ENCODE measurements around the gene CNN2. TPM values are rescaled to one million over a fixed set of nuclear protein-coding genes. Genes with fewer than 3 reads are reported as not detected.

The CNN2 gene
- total RNA-seq, 1 donor from 2014 or later, result 226 TPM

GRCh38 chr19:996051-996838 is 30.2 kb upstream of the CNN2 start:
- Mint-ChIP-seq H3K9me3 (ENCODE audit: low read depth) (no peaks in the 10 kb centered on the region), H3K4me1 (ENCODE audit: low read depth) (no peaks in the 10 kb centered on the region), H3K36me3 (ENCODE audit: insufficient read depth) (peaks cover 4% of the 10 kb centered on the region), H3K27me3 (peaks cover 34% of the 10 kb centered on the region), H3K4me3 (ENCODE audit: low read depth) (peak overlapping the region; percentile 26), H3K27ac (no peak overlapping the region)
- no peak for TF ChIP-seq CTCF (IDR thresholded peaks at IDR 0.05; ENCODE audit: unreplicated experiment)
- no peak for DNase-seq (ENCODE audit: low spot score, unreplicated experiment)

- Mint-ChIP-seq H3K27ac (no peak overlapping the region), H3K4me3 (ENCODE audit: low read depth) (no peak overlapping the region), H3K4me1 (ENCODE audit: low read depth) (no peaks in the 10 kb centered on the region), H3K36me3 (ENCODE audit: insufficient read depth) (no peaks in the 10 kb centered on the region), H3K27me3 (peaks cover 40% of the 10 kb centered on the region), H3K9me3 (ENCODE audit: low read depth) (no peaks in the 10 kb centered on the region)
- TF ChIP-seq CTCF (IDR thresholded peaks at IDR 0.05; ENCODE audit: unreplicated experiment), result no peak
- no peak for DNase-seq (ENCODE audit: low spot score, unreplicated experiment)
Observed at GRCh38 chr19:998064-998463, 28.3 kb upstream of the CNN2 start.

GRCh38 chr19:999379-999719 is 27.1 kb upstream of the CNN2 start:
- peak overlapping the region; percentile 26 for H3K4me3 Mint-ChIP-seq (ENCODE audit: low read depth)
- H3K36me3 Mint-ChIP-seq (ENCODE audit: insufficient read depth), result no peaks in the 10 kb centered on the region
- no peak for TF ChIP-seq CTCF (IDR thresholded peaks at IDR 0.05; ENCODE audit: unreplicated experiment)
- H3K27ac Mint-ChIP-seq, result no peak overlapping the region
- no peaks in the 10 kb centered on the region for H3K4me1 Mint-ChIP-seq (ENCODE audit: low read depth)
- no peak for DNase-seq (ENCODE audit: low spot score, unreplicated experiment)
- peaks cover 43% of the 10 kb centered on the region for H3K27me3 Mint-ChIP-seq
- H3K9me3 Mint-ChIP-seq (ENCODE audit: low read depth), result no peaks in the 10 kb centered on the region

- no peak within 1 kb of the TSS for H3K27ac Mint-ChIP-seq
- H3K27me3 Mint-ChIP-seq, result peaks cover 44% of the 10 kb centered on the region
- no peaks in the 10 kb centered on the region for H3K4me1 Mint-ChIP-seq (ENCODE audit: low read depth)
Observed at GRCh38 chr19:1000095-1000494, 26.3 kb upstream of the CNN2 start, which contains the start of gene GRIN3B. Gene GRIN3B, plus strand, starts transcription at chr19:1000419. Its CDS starts 19 bp downstream, at chr19:1000438.

More at GRCh38 chr19:1000095-1000494, 26.3 kb upstream of the CNN2 start, which contains the start of gene GRIN3B:
- TF ChIP-seq CTCF (IDR thresholded peaks at IDR 0.05; ENCODE audit: unreplicated experiment), result peak; percentile 71
- DNase-seq (ENCODE audit: low spot score, unreplicated experiment), result peak; percentile 75
- Mint-ChIP-seq H3K36me3 (ENCODE audit: insufficient read depth) (no peaks in the 10 kb centered on the region), H3K4me3 (ENCODE audit: low read depth) (peak within 1 kb of the TSS; percentile 35), H3K9me3 (ENCODE audit: low read depth) (no peaks in the 10 kb centered on the region)
